ENCODE measurements around the gene GTF3C2. TPM values are rescaled to one million over a fixed set of nuclear protein-coding genes. Genes with fewer than 3 reads are reported as not detected.
"Not testable (repeated sequence)": the region's sequence is repeated elsewhere in the genome, so short reads cannot be mapped to it uniquely, and the experiment has no call there.

GTF3C2 gene
- total RNA-seq, 1 donor from 2014 or later = 45.8 TPM

- no peak for DNase-seq (ENCODE audit: low read depth)
These were observed 16.4 kb upstream of the GTF3C2 start for GRCh38 chr2:27372937-27373336.

- DNase-seq (ENCODE audit: low read depth) = peak; percentile 54
These were observed 14.5 kb upstream of the GTF3C2 start for GRCh38 chr2:27370816-27371620.

- peak; percentile 100 for DNase-seq (ENCODE audit: low read depth)
These were observed 13.7 kb upstream of the GTF3C2 start, which contains the start of the genes EIF2B4 and SNX17 for GRCh38 chr2:27370026-27370815. TSS of gene EIF2B4 (minus strand) at chr2:27370338. CDS start at chr2:27370314, 24 bp downstream. TSS of gene SNX17 (plus strand) at chr2:27370616. CDS start at chr2:27370744, 128 bp downstream.

- no peak for DNase-seq (ENCODE audit: low read depth)
These were observed 13.0 kb upstream of the GTF3C2 start for GRCh38 chr2:27369471-27370025.

GRCh38 chr2:27363933-27364332, 7.4 kb upstream of the GTF3C2 start:
- no peak for DNase-seq (ENCODE audit: low read depth)

- DNase-seq (ENCODE audit: low read depth) = no peak
These were observed 6.3 kb upstream of the GTF3C2 start for GRCh38 chr2:27362678-27363420.

GRCh38 chr2:27356056-27356381, 545 bp downstream of the GTF3C2 start:
- DNase-seq (ENCODE audit: low read depth) = peak; percentile 60

GRCh38 chr2:27354597-27354927, 2.0 kb downstream of the GTF3C2 start:
- DNase-seq (ENCODE audit: low read depth) = no peak

- peak; percentile 56 for DNase-seq (ENCODE audit: low read depth)
These were observed 2.6 kb downstream of the GTF3C2 start for GRCh38 chr2:27353762-27354596.

- DNase-seq (ENCODE audit: low read depth) = not testable (repeated sequence)
These were observed 3.2 kb downstream of the GTF3C2 start for GRCh38 chr2:27353386-27353761.

GRCh38 chr2:27351802-27352598, 4.6 kb downstream of the GTF3C2 start:
- no peak for DNase-seq (ENCODE audit: low read depth)

- no peak for DNase-seq (ENCODE audit: low read depth)
These were observed 6.4 kb downstream of the GTF3C2 start for GRCh38 chr2:27350106-27350693.

GRCh38 chr2:27347641-27348040, 8.9 kb downstream of the GTF3C2 start:
- DNase-seq (ENCODE audit: low read depth) = no peak

- DNase-seq (ENCODE audit: low read depth) = no peak
These were observed 20.4 kb downstream of the GTF3C2 start for GRCh38 chr2:27336173-27336572.

GRCh38 chr2:27335311-27335710, 21.3 kb downstream of the GTF3C2 start:
- no peak for DNase-seq (ENCODE audit: low read depth)

GRCh38 chr2:27324720-27325119, 31.8 kb downstream of the GTF3C2 start:
- no peak for DNase-seq (ENCODE audit: low read depth)

GRCh38 chr2:27323596-27324285, 32.8 kb downstream of the GTF3C2 start:
- DNase-seq (ENCODE audit: low read depth) = no peak

GRCh38 chr2:27322766-27323595, 33.6 kb downstream of the GTF3C2 start, which contains the start of gene MPV17:
TSS of gene MPV17 (minus strand) at chr2:27323097. CDS start at chr2:27322517, 580 bp downstream.
- peak; percentile 93 for DNase-seq (ENCODE audit: low read depth)
